HCT116 (cell line): ENCODE data around the gene ELFN2.

ENCODE experiments used
- EZH2 ChIP-seq: fragments of 200-600 bp; sonication (generic); IDR thresholded peaks from 2 replicates; pipeline ENCODE4 v1.6.1; 2017; ENCODE audit warnings: antibody characterized with exemption, mixed run types
- POLR2A ChIP-seq: IDR thresholded peaks from 2 replicates; pipeline ENCODE4 v1.7.0; 2011; ENCODE audit warnings: borderline replicate concordance; ENCODE audit not compliant: insufficient read depth, insufficient read length; ENCODE audit errors: extremely low read depth
- POLR2AphosphoS5 ChIP-seq: IDR thresholded peaks from 2 replicates; pipeline ENCODE4 v1.6.1; 2011; ENCODE audit warnings: mild to moderate bottlenecking, low read depth, low read length, moderate library complexity
- RAD21 ChIP-seq: IDR thresholded peaks from 2 replicates; pipeline ENCODE4 v1.6.1; 2012; ENCODE audit warnings: low read depth, mild to moderate bottlenecking
- SIN3A ChIP-seq: IDR thresholded peaks from 2 replicates; pipeline ENCODE4 v1.6.1; 2012; ENCODE audit warnings: low read depth
- SRF ChIP-seq: IDR thresholded peaks from 2 replicates; pipeline ENCODE4 v1.6.1; 2012; ENCODE audit warnings: low read depth
- YY1 ChIP-seq: IDR thresholded peaks from 2 replicates; pipeline ENCODE4 v1.6.1; 2011; ENCODE audit warnings: low read length, low read depth, moderate library complexity, mild to moderate bottlenecking; ENCODE audit not compliant: insufficient replicate concordance; ENCODE audit errors: extremely low read depth
- ZBTB33 ChIP-seq: IDR thresholded peaks from 2 replicates; pipeline ENCODE4 v1.6.1; 2011; ENCODE audit warnings: mild to moderate bottlenecking, low read length, moderate library complexity; ENCODE audit not compliant: insufficient replicate concordance; ENCODE audit errors: extremely low read depth
- ZFX ChIP-seq: fragments of 450-650 bp; IDR thresholded peaks from 2 replicates; pipeline ENCODE4 v1.6.1; 2017
- TF ChIP-seq, protein P1 (sequence below), 3 experiments: fragments of 200-600 bp in 1 of 3; sonication (generic) in 1 of 3; IDR thresholded peaks in 2 of 3; conservative IDR thresholded peaks in 1 of 3; 2 replicates each; pipeline ENCODE4 v1.5.1; 2012 to 2017; ENCODE audit warnings: low read depth in 2 of 3, low read length in 2 of 3, antibody characterized with exemption in 1 of 3, borderline replicate concordance in 1 of 3, control low read depth in 1 of 3, mild to moderate bottlenecking in 1 of 3, mixed read lengths in 1 of 3, mixed run types in 1 of 3, moderate library complexity in 1 of 3; ENCODE audit not compliant: insufficient read depth in 1 of 3
- TF ChIP-seq, protein P2 (sequence below): IDR thresholded peaks from 2 replicates; pipeline ENCODE4 v1.6.1; 2012

DNA sequence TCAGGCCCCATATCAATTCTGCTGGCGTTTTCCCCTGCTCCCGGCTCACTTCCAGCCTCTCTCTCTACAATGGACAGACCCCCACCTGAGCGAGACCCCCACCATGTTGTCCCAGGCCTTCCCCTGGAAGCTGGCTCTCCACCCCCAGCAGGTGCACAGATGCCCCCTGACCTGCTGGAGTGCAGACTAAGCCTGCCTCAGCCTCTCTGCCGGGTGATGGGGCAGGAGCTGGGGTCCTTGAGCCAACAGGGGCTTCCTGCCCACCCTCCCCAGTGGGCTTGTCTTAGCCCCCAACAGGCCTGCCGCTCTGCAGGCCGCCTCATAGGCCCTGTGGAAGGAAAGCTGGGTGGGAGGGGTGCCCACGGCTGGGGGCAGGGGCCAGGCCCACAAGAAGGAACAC is 10.0 kb downstream of the ELFN2 start:
- no peak for TF ChIP-seq ZBTB33
- TF ChIP-seq, protein P1, sequence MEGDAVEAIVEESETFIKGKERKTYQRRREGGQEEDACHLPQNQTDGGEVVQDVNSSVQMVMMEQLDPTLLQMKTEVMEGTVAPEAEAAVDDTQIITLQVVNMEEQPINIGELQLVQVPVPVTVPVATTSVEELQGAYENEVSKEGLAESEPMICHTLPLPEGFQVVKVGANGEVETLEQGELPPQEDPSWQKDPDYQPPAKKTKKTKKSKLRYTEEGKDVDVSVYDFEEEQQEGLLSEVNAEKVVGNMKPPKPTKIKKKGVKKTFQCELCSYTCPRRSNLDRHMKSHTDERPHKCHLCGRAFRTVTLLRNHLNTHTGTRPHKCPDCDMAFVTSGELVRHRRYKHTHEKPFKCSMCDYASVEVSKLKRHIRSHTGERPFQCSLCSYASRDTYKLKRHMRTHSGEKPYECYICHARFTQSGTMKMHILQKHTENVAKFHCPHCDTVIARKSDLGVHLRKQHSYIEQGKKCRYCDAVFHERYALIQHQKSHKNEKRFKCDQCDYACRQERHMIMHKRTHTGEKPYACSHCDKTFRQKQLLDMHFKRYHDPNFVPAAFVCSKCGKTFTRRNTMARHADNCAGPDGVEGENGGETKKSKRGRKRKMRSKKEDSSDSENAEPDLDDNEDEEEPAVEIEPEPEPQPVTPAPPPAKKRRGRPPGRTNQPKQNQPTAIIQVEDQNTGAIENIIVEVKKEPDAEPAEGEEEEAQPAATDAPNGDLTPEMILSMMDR (IDR thresholded peaks at IDR 0.05 in 2 of 3, conservative IDR thresholded peaks at IDR 0.05 in 1 of 3; ENCODE audit: borderline replicate concordance in 1 of 3, insufficient read depth in 1 of 3, low read depth in 2 of 3, low read length in 2 of 3) = no peak
- no peak for TF ChIP-seq RAD21
- TF ChIP-seq POLR2A = no peak
- TF ChIP-seq, protein P2, sequence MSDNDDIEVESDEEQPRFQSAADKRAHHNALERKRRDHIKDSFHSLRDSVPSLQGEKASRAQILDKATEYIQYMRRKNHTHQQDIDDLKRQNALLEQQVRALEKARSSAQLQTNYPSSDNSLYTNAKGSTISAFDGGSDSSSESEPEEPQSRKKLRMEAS = no peak
- no peak for TF ChIP-seq YY1
- TF ChIP-seq EZH2 = no peak
- TF ChIP-seq SRF = no peak
- TF ChIP-seq SIN3A = no peak
- TF ChIP-seq POLR2AphosphoS5 = no peak
- no peak for TF ChIP-seq ZFX
